NCI-H128 (cell line): ENCODE results near the gene CEP131.

Experiments
- DNase-seq: peaks from one replicate; lab custom pipeline; 2025; ENCODE audit not compliant: unreplicated experiment; lab: John Stamatoyannopoulos, UW

CEP131 gene

DNA sequence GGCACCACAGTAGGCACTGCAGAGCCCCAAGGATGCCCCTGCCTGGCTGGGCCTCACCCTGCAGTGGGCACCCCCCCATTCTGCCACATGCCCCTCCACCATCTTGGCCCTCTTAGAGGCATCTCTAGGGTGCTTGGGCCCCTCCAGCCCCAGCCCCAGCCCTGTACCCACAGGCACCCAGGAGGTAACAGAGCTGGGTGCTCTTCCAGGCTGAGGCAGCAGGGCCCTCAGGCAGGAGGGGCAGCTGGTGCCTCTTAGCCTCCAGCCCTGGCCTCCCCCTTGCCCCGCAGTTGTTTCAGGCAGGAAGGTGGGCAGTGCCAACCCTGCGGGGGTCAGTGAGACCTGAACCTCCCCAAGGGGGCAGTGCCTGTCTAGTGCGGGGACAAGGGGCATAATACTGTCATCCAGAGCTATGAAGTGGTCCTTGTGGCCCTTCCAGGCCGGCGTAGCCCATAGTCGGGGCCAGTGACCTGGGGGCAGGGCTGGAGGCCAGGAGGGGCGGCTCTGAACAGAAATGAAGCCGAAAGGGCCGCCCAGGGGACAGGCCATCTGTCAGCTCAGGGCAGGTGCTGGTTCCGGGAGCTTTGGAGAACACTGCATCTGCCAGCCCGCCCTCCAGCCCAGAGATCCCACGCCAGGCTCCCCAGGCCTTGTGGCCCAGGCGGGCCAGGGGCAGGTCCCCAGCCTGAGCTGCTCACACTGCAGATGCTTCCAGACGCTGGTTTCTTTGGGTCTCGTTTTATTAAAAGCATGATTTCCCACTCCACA, 51.9 kb downstream of the CEP131 start:
- DNase-seq = no peak

DNA sequence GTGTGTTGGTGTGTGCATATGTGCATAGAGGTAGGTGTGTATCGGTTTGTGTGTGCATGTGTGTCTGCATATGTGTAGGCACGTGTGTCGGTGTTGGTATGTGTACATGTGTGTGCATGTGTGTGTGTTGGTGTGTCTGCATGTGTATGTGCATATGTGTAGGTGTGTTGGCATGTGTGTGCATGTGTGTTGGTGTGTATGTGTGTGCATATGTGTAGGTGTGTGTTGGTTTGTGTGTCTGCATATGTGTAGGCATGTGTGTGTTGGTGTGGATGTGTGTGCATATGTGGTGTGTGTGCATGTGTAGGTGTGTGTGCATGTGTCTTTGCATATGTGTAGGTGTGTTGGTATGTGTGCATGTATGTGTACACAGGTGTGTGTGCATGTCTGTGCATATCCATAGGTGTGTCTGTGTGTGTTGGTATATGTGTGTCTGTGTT, 52.9 kb downstream of the CEP131 start:
- DNase-seq = no peak

DNA sequence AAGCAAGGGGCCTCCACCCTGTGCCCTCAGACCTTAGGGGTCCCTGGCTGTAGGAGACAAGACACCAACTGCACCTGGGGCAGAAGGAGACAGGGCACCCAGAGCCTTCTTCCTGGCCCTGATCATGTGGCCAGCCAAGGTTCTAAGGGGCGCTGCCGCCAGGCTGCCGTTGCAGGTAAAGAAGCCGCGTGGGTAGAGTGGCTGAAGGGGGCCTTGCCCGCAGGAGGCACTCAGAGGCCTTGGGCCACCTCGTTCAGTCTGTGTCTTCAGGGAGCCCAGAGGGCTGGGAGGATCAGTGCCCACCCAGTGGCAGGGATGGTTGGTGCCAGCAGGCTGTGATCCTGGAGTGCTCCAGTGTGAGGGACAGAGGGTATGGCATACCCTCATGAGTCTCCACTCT, 55.1 kb downstream of the CEP131 start:
- no peak for DNase-seq

DNA sequence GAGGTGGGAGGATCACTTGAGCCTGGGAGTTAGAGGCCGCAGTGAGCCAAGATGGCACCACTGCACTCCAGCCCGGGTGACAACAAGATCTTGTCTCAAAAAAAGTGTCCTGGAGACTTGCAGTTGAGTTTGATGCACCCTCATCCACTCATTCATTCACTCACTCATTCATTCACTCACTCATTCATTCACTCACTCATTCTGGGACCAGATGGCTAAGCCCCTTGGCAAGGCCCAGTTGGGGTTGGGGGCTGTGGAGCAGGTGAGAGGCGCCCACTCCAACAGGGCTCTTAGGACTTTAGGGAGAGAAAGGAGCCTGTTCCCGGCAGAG, 55.6 kb downstream of the CEP131 start:
- no peak for DNase-seq

- no peak for DNase-seq
Measured at GRCh38 chr17:81166033-81166492, 56.7 kb downstream of the CEP131 start, which contains the start of gene AATK. AATK (minus strand) TSS chr17:81166221; CDS start chr17:81165992, 229 bp downstream.

DNA sequence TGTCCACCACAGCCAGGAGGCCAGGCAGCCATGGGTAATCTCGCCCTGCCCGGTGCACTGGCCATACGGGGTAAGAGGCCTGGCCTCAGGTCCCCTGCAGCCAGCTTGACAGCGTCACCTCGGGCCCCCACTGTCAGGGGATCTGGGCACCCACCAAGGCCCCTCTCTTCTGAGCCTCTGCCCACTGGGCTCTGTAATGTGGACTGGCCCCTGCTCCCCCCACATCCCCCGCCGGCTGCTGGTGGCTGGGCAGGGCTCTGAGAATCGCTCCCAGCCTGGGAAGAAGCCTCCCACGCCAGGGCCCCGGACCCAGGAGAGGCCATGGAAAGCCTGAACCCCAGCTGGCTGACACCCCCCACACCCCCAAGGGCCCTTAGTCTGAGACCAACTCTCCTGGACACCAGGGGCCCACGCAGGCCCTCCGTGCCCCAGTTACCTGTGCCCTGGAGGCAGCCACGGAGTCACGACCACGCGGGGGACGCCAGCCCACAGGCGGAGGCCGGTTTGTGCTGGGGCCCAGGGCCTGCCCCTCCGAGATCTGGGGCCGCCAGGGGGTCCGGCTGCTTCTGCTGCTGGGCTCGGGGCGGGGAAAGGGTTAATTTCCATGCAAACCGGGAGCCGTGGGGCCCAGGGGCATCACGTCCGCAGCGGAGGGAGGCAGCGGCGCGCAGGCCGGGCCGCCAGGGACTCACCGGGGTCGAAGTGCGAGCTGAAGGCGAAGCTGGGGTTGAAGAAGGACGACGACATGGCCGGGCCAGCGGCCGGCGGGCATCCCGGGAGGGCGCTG, 57.3 kb downstream of the CEP131 start, which contains the start of gene PVALEF:
Gene PVALEF (plus strand): TSS at position 262 of the 787 bp plus-strand sequence. CDS start 15,720 bp downstream, outside the sequence.
- DNase-seq = no peak

DNA sequence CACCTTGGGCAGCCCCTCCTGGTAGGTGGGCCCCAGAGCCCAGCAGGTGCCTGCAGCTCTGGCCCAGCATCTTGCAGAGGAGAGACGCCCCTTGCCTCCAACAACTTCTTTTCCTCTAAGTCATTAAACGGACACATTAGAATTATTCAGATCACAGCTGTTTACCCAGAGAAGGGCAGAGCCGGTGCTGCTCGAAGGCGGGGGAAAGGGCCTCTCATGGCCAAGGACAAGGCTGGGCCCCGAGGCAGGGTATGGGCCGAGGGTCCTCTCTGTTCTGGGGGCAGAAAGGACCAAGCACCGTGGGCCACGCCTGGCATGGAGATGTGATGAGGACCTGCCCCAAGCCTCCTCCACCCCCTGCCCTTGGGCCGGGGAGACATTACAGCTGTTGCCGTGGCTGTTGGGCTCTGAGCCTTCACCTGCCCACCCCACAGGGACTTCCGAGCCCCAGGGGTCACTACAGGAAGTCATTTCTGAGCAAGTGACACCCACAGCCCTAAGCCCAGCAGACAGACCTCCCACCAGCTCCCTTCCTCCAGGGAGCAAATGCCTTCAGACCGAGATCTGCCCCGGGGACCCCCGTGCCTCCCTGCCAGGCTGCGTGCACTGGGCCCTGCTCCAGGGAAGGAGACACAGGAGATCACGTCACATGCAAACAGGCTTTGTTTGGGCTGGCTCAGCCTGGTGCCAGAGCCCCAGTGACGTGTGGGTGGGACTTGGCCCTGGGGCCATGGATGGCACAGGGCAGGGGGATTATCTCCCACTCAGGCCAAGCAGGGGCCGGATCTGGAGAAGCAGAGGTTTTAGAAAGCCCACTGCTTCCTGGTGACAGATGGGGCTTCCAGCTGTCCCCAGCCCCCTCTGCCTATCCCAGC, 58.2 kb downstream of the CEP131 start:
- DNase-seq = no peak

GRCh38 chr17:81163703-81164370, 58.9 kb downstream of the CEP131 start:
- no peak for DNase-seq

DNA sequence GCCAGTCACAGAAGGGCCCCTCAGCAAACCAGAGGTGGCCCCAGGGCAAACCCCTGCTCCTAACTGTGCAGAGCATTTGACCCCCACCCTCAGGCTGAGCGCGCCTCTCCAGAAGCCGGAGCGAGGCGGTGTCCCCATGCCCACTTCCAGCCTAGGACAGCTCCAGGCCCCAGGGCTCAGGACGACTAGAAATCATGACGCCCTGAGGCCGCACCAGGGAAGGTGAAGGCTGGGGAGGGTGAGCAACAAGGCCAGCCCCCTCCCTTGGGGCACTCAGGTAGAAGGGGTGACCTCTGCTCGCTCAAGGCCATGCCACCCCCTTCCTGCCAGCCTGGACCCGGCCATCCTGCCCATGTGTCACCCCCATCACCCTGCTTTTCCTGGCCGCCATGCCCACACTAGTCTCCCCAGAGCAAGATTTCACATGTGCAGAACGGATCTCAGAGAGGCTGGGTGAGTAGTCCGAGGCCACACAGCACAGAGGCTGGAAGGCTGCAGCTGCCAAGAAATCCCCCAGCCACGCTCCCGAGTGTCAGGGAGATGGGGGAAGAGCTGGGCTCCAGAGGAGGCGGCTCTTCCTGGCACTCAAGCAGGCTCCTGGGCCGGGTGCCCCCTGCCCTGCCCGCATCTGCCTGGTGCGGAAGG, 59.6 kb downstream of the CEP131 start:
- no peak for DNase-seq

GRCh38 chr17:81162491-81162890, 60.3 kb downstream of the CEP131 start:
- no peak for DNase-seq

GRCh38 chr17:81161972-81162371, 60.8 kb downstream of the CEP131 start:
- DNase-seq = no peak

DNA sequence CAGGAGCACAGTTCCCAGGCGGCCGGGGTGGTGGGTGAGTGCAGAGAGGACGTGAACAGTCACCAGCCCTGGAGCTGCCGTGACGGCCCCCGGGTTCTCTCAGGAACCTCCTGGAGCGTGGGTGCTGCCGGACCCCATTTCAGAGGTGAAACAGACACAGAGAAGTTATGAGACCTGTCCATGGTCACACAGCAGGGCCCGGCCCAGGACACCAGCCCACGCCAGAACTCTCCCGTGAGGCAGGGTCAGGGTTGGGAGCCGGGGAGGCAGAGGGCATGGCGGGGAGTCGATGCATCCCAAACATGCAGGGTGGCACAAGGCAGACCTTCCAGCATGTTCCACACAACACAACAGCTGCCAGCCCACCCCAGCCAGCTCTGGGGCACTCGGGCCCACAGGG, 61.2 kb downstream of the CEP131 start:
- DNase-seq = no peak

GRCh38 chr17:81160747-81161453, 61.9 kb downstream of the CEP131 start:
- DNase-seq = no peak

- no peak for DNase-seq
Measured at GRCh38 chr17:81160306-81160705, 62.5 kb downstream of the CEP131 start.

DNA sequence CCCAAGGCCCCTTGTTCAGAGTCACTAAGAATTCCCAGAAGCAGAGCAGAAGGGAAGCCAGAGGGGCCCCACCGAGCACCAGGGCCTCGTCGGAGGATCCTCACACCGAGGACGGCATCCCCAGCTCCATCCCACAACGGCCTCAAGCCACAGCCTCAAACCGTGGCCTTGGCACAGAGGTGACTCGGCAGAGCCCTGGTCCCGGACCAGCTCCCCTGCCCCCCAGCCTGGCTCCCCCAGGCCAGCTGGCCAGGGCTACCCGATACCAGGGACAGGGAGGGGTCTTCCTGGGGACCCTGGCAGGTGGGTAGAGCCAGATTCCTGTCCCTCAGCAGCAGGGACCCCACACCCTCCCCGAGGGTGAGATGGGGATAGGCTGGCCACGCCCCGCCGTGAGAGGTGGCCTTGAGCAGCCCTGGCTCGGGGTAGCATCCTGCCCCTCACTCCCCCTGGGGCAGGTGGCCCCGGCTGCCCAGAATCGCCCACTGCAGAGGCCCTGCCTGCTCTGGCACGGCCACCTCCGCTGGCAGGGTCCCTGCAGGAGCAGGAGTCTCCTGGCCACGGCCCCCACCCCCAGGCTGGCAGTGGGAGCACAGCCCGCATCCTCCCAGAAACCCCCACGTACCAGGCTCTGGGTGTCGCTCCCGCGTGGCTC, 63.0 kb downstream of the CEP131 start:
- no peak for DNase-seq

DNA sequence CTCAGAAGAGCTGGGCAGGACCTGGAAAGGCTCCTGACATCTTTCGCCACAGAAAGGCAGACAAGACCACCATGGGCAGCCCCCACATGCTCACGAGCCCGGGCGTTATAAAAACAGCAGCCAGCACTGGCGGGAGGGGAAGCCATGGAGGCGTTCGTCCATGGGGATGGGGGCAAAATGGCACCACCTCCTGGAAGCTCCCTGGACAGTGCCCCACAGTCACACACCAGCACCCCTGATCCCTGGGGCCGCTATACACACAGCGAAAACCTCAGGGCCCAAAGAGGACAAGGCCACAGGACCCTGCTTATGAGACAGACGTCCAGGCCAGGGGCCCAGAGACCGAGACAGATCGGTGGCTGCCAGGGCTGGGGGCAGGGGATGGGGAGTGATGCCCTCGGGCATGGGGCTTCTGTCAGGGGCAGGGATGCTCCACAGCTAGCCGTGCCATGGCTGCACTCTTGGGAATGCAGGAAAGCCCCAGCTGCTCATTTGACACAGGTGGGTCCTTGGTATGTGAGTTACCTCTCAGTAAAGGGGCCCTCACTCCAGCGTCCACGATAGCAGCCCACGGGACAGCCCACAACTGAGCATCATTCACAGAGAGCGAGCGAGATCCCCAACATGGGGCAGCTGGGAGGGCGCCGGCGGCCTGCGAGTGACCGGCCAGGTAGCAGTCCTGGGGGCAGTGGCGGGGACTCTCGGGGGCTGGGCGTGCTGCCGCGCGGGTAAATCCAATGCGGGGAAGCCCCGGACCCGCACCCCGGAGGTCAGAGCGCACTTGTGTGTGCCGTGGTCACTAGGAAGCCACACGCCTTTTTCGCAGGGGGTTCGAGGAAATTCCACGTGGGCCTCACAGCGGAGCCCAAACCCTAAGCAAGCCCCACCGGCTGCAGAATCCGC, 63.8 kb downstream of the CEP131 start:
- no peak for DNase-seq

DNA sequence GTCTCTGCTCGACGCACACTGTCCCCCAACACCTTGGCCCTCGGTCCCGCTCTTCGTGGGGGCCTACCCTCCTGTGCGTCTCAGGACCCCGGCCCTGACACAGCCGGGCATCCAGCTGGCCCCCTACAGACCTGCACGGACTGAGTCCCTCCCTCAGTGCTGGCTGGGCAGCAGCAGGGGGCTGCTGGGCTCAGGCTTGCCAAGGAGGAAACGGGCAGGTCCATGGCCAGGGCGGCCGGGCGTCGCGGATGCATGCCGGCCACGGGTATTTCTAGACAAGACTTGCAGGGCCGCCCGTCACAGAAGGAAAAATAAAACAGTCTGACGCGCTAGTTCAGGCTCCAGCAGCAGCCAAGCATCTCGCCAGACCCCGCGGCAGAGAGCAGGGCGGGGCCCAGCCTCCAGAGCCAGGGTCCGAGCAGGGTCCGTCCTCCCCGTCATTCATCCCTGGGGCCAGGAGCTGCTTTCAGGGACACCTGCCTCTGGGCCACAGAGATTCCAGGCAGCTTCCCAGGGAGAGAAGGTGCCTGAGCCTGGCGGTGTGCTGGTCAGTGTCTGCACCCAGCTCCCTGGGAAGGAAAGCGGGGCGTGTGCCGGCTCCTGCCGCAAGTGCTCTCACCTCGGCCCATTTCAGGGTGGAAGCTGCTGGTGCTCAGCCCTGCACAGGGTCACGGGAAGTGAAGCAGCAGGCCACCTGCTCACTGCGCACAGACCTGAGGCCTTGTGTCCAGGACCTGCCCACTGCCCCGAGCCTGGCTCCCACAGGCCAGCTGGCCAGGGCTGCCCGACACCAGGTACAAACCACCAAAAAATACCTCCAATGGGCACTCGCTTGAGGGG, 64.7 kb downstream of the CEP131 start:
- DNase-seq = no peak
